Smooth muscle cell (in vitro differentiated cells): ENCODE measurements around the gene RHPN2. TPM values are rescaled to one million over a fixed set of nuclear protein-coding genes. Genes with fewer than 3 reads are reported as not detected.
"Not testable (repeated sequence)": the region's sequence is repeated elsewhere in the genome, so short reads cannot be mapped to it uniquely, and the experiment has no call there.

Source experiments
- DNase-seq: peaks from one replicate; lab custom pipeline; 2025; ENCODE audit not compliant: unreplicated experiment; lab: John Stamatoyannopoulos, UW
- H2AFZ ChIP-seq: fragments of 200-600 bp; sonication (generic); 2 replicates; pipeline ENCODE4 v1.6.0; 2016; ENCODE audit warnings: antibody characterized with exemption, low read depth, mild to moderate bottlenecking
- H3F3A ChIP-seq: fragments of 200-600 bp; sonication (generic); 2 replicates; pipeline ENCODE4 v1.6.0; 2017; ENCODE audit warnings: antibody characterized with exemption, low read depth
- H3K27ac ChIP-seq: fragments of 200-600 bp; sonication (generic); 2 replicates; pipeline ENCODE4 v1.5.1; 2016; ENCODE audit warnings: low read depth, mild to moderate bottlenecking
- H3K27me3 ChIP-seq: fragments of 200-600 bp; sonication (generic); 2 replicates; pipeline ENCODE4 v1.6.1; 2016; ENCODE audit warnings: low read depth, mild to moderate bottlenecking
- H3K36me3 ChIP-seq: fragments of 200-600 bp; sonication (generic); 2 replicates; pipeline ENCODE4 v1.5.1; 2016; ENCODE audit warnings: low read depth
- H3K4me1 ChIP-seq: fragments of 200-600 bp; sonication (generic); 2 replicates; pipeline ENCODE4 v1.5.1; 2016; ENCODE audit warnings: low read depth
- H3K4me2 ChIP-seq: fragments of 200-600 bp; sonication (generic); 2 replicates; pipeline ENCODE4 v1.6.0; 2016; ENCODE audit warnings: mild to moderate bottlenecking
- H3K4me3 ChIP-seq: fragments of 200-600 bp; sonication (generic); 2 replicates; pipeline ENCODE4 v1.5.1; 2016; ENCODE audit warnings: mild to moderate bottlenecking
- H3K79me2 ChIP-seq: fragments of 200-600 bp; sonication (generic); 2 replicates; pipeline ENCODE4 v1.6.0; 2016; ENCODE audit warnings: low read depth, mild to moderate bottlenecking
- H3K9ac ChIP-seq: fragments of 200-600 bp; sonication (generic); 2 replicates; pipeline ENCODE4 v1.6.0; 2016; ENCODE audit warnings: low read depth
- H3K9me3 ChIP-seq: fragments of 200-600 bp; sonication (generic); replicated peaks from 2 replicates; pipeline ENCODE4 v1.5.1; 2016; ENCODE audit warnings: low read depth
- H4K20me1 ChIP-seq: fragments of 200-600 bp; sonication (generic); 2 replicates; pipeline ENCODE4 v1.6.0; 2016; ENCODE audit warnings: low read depth
- WGBS: methylation state at CpG from one replicate; pipeline ENCODE4 v1.1.7; 2016; ENCODE audit warnings: low lambda C conversion rate; 5-methylcytosine and 5-hydroxymethylcytosine counted together
- polyA plus RNA-seq: library from polyadenylated mRNA; unstranded; fragments of >200 nt; fragmentation: Nextera tagmentation; extraction: Ambion mirVana; gene quantifications from 2 replicates; pipeline ENCODE4 v1.2.1, GENCODE V29; 2016
- total RNA-seq: library from RNA; depleted of rRNA; stranded (reverse); fragments of >200 nt; gene quantifications from 2 replicates; pipeline ENCODE4 v1.2.3, GENCODE V29; 2014
- TF ChIP-seq, protein P1 (sequence below): fragments of 200-600 bp; sonication (generic); IDR thresholded peaks from 2 replicates; pipeline ENCODE4 v1.5.1; 2017; ENCODE audit warnings: borderline replicate concordance, mild to moderate bottlenecking, antibody characterized with exemption; ENCODE audit not compliant: insufficient read depth, poor library complexity, severe bottlenecking

The RHPN2 gene
- total and polyA plus RNA-seq, 2 experiments from 2014 or later, result 1.2 to 4.9 TPM

DNA sequence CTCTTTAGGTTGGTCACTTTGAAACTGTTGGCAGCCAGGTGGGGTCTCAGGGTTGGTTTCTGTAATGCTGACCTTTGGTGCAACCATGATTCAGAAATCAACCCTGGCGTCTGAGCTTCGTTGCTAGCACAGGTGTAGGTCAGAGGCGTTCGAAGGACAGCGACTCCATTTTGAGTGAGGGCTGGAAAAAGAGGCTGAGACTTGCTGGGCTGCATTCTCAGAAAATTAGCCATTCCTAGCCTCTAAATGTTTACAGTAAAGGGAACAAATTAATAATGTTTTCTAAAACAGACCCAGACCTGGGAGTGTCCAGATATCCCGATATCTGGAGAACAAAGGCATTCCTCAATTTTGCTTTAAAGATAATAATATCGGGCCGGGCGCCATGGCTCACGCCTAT is 29.2 kb downstream of the RHPN2 start:
- no peak for DNase-seq
- no peaks in the 10 kb centered on the region for H4K20me1 ChIP-seq
- no peaks in the 10 kb centered on the region for H3F3A ChIP-seq
- no peak overlapping the region for H3K9ac ChIP-seq
- no peaks in the 10 kb centered on the region for H3K9me3 ChIP-seq
- no peak overlapping the region for H3K4me2 ChIP-seq
- TF ChIP-seq, protein P1, sequence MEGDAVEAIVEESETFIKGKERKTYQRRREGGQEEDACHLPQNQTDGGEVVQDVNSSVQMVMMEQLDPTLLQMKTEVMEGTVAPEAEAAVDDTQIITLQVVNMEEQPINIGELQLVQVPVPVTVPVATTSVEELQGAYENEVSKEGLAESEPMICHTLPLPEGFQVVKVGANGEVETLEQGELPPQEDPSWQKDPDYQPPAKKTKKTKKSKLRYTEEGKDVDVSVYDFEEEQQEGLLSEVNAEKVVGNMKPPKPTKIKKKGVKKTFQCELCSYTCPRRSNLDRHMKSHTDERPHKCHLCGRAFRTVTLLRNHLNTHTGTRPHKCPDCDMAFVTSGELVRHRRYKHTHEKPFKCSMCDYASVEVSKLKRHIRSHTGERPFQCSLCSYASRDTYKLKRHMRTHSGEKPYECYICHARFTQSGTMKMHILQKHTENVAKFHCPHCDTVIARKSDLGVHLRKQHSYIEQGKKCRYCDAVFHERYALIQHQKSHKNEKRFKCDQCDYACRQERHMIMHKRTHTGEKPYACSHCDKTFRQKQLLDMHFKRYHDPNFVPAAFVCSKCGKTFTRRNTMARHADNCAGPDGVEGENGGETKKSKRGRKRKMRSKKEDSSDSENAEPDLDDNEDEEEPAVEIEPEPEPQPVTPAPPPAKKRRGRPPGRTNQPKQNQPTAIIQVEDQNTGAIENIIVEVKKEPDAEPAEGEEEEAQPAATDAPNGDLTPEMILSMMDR, result no peak
- no peaks in the 10 kb centered on the region for H3K79me2 ChIP-seq
- H2AFZ ChIP-seq, result no peak overlapping the region
- H3K36me3 ChIP-seq, result no peaks in the 10 kb centered on the region
- no peak overlapping the region for H3K27ac ChIP-seq
- WGBS, result 81% methylated on average over 10 of the region's 10 CpGs
- H3K4me3 ChIP-seq, result no peak overlapping the region
- H3K4me1 ChIP-seq, result no peaks in the 10 kb centered on the region
- H3K27me3 ChIP-seq, result no peaks in the 10 kb centered on the region

DNA sequence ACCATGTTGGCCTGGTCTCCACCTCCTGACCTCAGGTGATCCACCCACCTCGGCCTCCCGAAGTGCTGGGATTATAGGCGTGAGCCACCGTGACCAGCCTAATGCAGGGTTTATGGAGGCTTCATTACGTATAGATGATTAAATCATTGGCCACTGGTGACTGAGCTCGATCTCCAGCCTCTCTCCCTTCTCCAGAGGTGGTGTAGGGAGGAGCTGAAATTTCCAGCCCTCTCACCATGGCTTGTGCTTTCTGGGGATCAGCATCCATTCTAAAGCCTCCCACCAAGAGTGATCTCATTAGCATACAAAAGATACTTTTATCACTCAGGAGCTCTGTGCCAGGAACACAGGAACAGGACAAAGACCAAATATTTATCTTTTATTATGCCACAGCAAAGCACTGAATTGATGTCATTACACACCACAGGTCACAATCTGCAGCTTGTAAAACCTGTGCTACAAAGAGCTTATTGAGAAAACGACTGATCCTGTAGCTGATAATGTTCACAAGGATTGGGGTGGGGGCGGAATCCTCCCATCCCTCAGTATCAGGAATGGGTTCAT is 32.4 kb downstream of the RHPN2 start:
- no peaks in the 10 kb centered on the region for H3K79me2 ChIP-seq
- no peaks in the 10 kb centered on the region for H3F3A ChIP-seq
- no peaks in the 10 kb centered on the region for H3K4me1 ChIP-seq
- DNase-seq, result no peak
- H3K27ac ChIP-seq, result no peak overlapping the region
- no peaks in the 10 kb centered on the region for H3K27me3 ChIP-seq
- no peak overlapping the region for H2AFZ ChIP-seq
- TF ChIP-seq, protein P1, result no peak
- no peaks in the 10 kb centered on the region for H3K9me3 ChIP-seq
- H3K9ac ChIP-seq, result no peak overlapping the region
- no peak overlapping the region for H3K4me3 ChIP-seq
- H3K4me2 ChIP-seq, result no peak overlapping the region
- H4K20me1 ChIP-seq, result no peaks in the 10 kb centered on the region
- WGBS, result 63% methylated on average over 8 of the region's 8 CpGs
- H3K36me3 ChIP-seq, result no peaks in the 10 kb centered on the region

DNA sequence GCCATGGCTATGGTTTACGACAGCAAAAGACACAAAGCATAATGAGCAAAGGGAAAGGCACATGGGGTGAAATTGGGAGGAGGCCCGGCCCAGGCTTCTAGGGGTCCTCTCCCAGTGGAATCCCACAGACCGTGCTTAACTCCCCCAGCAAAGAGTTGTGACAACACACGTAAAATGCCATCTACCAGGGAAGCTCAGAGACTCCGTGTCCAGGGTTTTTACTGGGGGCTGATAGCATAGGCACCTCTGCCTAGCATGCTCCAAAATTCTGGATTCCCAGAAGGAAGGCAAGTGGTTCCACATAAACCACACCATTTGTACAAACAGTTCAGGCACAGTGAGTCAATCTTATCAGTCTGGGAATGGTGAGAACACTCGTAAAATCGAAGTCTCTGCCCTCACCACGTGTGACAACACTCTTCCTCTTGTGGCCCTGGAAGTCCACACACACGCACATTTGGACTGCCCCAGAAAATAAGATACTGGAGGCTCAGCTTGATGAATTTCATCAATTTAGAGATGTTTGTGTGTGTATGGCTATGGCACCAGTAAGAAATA is 34.9 kb downstream of the RHPN2 start:
- Histone ChIP-seq H3K79me2 (no peaks in the 10 kb centered on the region), H3F3A (no peaks in the 10 kb centered on the region), H3K27ac (no peak overlapping the region), H3K27me3 (no peaks in the 10 kb centered on the region), H3K4me2 (no peak overlapping the region), H3K9me3 (no peaks in the 10 kb centered on the region), H3K36me3 (no peaks in the 10 kb centered on the region), H2AFZ (no peak overlapping the region), H3K9ac (no peak overlapping the region), H3K4me3 (no peak overlapping the region), H3K4me1 (no peaks in the 10 kb centered on the region), H4K20me1 (no peaks in the 10 kb centered on the region)
- WGBS, result 82% methylated on average over 9 of the region's 9 CpGs
- DNase-seq, result no peak
- TF ChIP-seq, protein P1, result no peak

DNA sequence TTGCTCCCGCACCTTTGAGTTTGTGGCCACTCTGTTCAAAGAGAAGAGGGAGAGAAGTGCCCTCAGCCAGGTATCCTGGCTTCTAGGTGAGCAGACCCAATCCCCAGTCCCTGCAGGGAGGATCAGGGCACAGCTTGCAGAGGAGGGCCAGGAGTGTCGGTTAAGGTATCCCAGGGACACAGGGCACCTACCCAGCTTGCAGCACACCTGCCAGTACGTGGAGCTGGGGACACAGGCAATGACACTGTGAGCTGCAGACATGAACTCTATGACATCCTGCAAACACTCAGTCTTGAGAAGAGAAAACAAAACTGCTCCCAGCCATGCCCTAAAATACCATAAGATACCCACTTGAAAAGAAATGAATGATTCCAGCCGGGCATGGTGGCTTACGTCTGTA is 38.1 kb downstream of the RHPN2 start:
- 91% methylated on average over 5 of the region's 5 CpGs for WGBS
- not testable (repeated sequence) for DNase-seq, H4K20me1 ChIP-seq, H3K9me3 ChIP-seq, H3K79me2 ChIP-seq, H3K4me3 ChIP-seq, H3F3A ChIP-seq, H3K27me3 ChIP-seq, H2AFZ ChIP-seq, H3K9ac ChIP-seq, H3K4me2 ChIP-seq, H3K27ac ChIP-seq, H3K4me1 ChIP-seq, H3K36me3 ChIP-seq

DNA sequence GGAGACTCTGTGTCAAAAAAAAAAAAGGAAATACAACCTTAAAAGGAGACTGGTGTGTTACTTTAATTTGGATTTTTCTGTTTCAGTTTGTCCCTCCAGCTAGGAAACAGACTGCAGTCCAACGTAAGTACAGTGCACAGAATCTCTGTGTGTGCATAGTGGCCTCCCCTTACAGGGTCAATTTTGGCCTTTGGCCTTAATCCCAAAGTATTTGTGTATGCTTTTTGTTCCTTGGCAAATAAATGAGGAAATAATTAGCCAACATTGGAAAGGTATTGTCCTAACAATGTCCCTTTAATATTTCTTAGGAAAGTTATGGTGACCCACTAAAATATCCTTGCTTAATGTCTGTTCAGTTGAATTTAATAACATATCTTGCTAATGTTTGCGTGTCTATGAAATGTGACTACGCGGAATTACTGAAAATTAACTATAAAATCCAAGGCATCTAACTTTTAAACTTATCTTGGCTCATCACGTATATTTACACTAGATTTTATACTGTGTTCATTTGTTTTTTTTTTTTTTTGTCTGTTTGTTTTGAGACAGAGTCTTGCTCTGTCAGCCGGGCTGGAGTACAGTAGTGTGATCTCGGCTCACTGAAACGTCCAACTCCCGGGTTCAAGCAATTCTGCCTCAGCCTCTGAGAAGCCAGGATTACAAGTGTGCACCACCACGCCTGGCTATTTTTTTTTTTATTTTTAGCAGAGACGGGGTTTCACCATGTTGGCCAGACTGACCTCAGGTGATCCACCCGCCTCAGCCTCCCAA is 39.0 kb downstream of the RHPN2 start:
- not testable (repeated sequence) for H3K27ac ChIP-seq, H3K9ac ChIP-seq, DNase-seq, H4K20me1 ChIP-seq, H3F3A ChIP-seq, H3K27me3 ChIP-seq, H3K79me2 ChIP-seq, H3K4me2 ChIP-seq, H2AFZ ChIP-seq, H3K4me3 ChIP-seq, H3K4me1 ChIP-seq, H3K36me3 ChIP-seq, H3K9me3 ChIP-seq
- WGBS, result 97% methylated on average over 12 of the region's 12 CpGs
